HepG2 (cell line): Measurements from ENCODE around the gene TRPT1. TPM values are rescaled to one million over a fixed set of nuclear protein-coding genes. Genes with fewer than 3 reads are reported as not detected.

Experiments
- ISX ChIP-seq: sonication (generic); formaldehyde crosslinking; conservative IDR thresholded peaks from 2 replicates; pipeline ENCODE4 v1.5.0; 2020; ENCODE audit warnings: missing genetic modification reagents
- JUNB ChIP-seq: sonication (generic); formaldehyde crosslinking; IDR thresholded peaks from 2 replicates; pipeline ENCODE4 v1.8.0; 2022; ENCODE audit warnings: missing genetic modification reagents, mild to moderate bottlenecking, borderline replicate concordance
- MEF2D ChIP-seq: sonication (generic); formaldehyde crosslinking; IDR thresholded peaks from 2 replicates; pipeline ENCODE4 v1.5.1; 2020; ENCODE audit warnings: mild to moderate bottlenecking, missing genetic modification reagents
- PAX8 ChIP-seq: sonication (generic); formaldehyde crosslinking; IDR thresholded peaks from 2 replicates; pipeline ENCODE4 v1.8.0; 2022; ENCODE audit warnings: mild to moderate bottlenecking, missing genetic modification reagents, borderline replicate concordance
- STAG1 ChIP-seq: sonication (generic); formaldehyde crosslinking; IDR thresholded peaks from 2 replicates; pipeline ENCODE4 v1.4.0; 2020; ENCODE audit warnings: missing genetic modification reagents
- ZNF44 ChIP-seq: sonication (generic); formaldehyde crosslinking; IDR thresholded peaks from 2 replicates; pipeline ENCODE4 v1.5.1; 2020; ENCODE audit warnings: mild to moderate bottlenecking, missing genetic modification reagents
- polyA plus RNA-seq, 8 experiments: library from polyadenylated mRNA; depleted of rRNA in 3 of 8; stranded (reverse) in 7 of 8; unstranded in 1 of 8; fragments of >200 nt; fragmentation: Illumina TruSeq in 4 of 8; extraction: Trizol in 4 of 8; gene quantifications; 2 replicates each; pipeline versions ENCODE4 v1.2.1 to v1.2.3, GENCODE V29; 2011 to 2016; ENCODE audit warnings: low read depth in 4 of 8, missing spikeins in 1 of 8, mixed read lengths in 1 of 8; ENCODE audit not compliant: insufficient read depth in 1 of 8
- total RNA-seq, 5 experiments: library from RNA; depleted of rRNA; stranded (reverse); fragments of >200 nt; fragmentation: Illumina TruSeq; extraction: Trizol; gene quantifications; 2 replicates each; pipeline ENCODE4 v1.2.3, GENCODE V29; 2016; ENCODE audit warnings: low read depth in 1 of 5
- TF ChIP-seq, protein P1 (sequence below): sonication (generic); formaldehyde crosslinking; IDR thresholded peaks from 2 replicates; pipeline ENCODE4 v1.4.0; 2020; ENCODE audit warnings: missing genetic modification reagents
- TF ChIP-seq, protein P2 (sequence below): sonication (generic); formaldehyde crosslinking; conservative IDR thresholded peaks from 2 replicates; pipeline ENCODE4 v1.8.1; 2023; ENCODE audit warnings: missing genetic modification reagents
- TF ChIP-seq, protein P3 (sequence below): sonication (generic); formaldehyde crosslinking; IDR thresholded peaks from 2 replicates; pipeline ENCODE4 v1.8.0; 2022; ENCODE audit warnings: mild to moderate bottlenecking, missing genetic modification reagents, borderline replicate concordance
- TF ChIP-seq, protein P4 (sequence below): sonication (generic); formaldehyde crosslinking; IDR thresholded peaks from 2 replicates; pipeline ENCODE4 v1.4.0; 2020; ENCODE audit warnings: mild to moderate bottlenecking, missing genetic modification reagents
- TF ChIP-seq, protein P5 (sequence below): sonication (generic); formaldehyde crosslinking; conservative IDR thresholded peaks from 2 replicates; pipeline ENCODE4 v1.4.0; 2020; ENCODE audit warnings: missing genetic modification reagents
- TF ChIP-seq, protein P6 (sequence below): IDR thresholded peaks from 2 replicates; pipeline ENCODE4 v1.6.1; 2016; ENCODE audit warnings: missing compliant biosample characterization, missing genetic modification reagents, borderline replicate concordance

The TRPT1 gene
- total and polyA plus RNA-seq, 2 of the 13 experiments (the other 11 are each of a cell fraction or from before 2014, with no cell fraction given) = 24.8 to 40.7 TPM

DNA sequence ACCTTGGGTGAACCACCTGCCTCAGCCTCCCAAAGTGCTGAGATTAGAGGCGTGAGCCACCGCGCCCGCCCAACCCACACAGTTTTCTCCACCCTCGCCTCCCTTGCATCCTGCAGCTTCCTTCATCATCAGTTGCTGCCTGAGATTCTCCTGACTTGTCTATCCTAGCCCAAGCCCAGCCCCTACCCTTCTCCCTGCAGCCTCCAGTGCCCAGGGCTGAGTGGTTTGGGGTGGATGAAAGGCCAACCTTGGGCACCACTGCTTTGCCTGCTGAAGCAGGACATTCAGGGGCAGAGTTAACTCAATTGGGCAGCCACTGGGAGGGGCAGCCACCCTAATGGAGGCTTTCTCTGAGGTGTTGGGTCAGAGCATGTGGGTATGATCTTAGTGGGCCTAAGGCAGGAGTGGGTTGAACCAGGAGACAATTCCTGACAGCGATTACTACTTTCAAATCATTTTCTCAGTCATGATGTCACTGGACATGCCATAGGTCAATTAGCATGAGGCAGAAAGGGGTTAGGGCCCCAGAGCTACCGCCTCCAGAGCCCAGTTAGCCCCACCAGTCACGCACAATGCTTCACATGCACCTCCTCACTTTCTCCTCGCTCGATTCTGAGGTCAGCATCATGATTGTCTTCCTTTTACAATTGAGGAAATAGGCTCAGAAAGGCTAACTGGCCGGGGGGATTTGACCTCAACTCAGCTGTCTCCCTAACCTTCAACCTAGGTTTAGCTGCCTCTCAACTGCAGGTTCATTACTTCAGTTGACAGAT lies 13.9 kb upstream of the TRPT1 start (continued):
- TF ChIP-seq, protein P1, sequence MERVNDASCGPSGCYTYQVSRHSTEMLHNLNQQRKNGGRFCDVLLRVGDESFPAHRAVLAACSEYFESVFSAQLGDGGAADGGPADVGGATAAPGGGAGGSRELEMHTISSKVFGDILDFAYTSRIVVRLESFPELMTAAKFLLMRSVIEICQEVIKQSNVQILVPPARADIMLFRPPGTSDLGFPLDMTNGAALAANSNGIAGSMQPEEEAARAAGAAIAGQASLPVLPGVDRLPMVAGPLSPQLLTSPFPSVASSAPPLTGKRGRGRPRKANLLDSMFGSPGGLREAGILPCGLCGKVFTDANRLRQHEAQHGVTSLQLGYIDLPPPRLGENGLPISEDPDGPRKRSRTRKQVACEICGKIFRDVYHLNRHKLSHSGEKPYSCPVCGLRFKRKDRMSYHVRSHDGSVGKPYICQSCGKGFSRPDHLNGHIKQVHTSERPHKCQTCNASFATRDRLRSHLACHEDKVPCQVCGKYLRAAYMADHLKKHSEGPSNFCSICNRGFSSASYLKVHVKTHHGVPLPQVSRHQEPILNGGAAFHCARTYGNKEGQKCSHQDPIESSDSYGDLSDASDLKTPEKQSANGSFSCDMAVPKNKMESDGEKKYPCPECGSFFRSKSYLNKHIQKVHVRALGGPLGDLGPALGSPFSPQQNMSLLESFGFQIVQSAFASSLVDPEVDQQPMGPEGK (CRISPR knock-in tag) = no peak
- TF ChIP-seq PAX8 (CRISPR knock-in tag) (0 out of 2 replicates have a peak, but pooled peaks have one; percentile 47), ISX (CRISPR knock-in tag) (no peak), ZNF44 (CRISPR knock-in tag) (no peak), JUNB (CRISPR knock-in tag) (0 out of 2 replicates have a peak, but pooled peaks have one; percentile 12), STAG1 (CRISPR knock-in tag) (no peak), MEF2D (CRISPR knock-in tag) (no peak)
- TF ChIP-seq, protein P2, sequence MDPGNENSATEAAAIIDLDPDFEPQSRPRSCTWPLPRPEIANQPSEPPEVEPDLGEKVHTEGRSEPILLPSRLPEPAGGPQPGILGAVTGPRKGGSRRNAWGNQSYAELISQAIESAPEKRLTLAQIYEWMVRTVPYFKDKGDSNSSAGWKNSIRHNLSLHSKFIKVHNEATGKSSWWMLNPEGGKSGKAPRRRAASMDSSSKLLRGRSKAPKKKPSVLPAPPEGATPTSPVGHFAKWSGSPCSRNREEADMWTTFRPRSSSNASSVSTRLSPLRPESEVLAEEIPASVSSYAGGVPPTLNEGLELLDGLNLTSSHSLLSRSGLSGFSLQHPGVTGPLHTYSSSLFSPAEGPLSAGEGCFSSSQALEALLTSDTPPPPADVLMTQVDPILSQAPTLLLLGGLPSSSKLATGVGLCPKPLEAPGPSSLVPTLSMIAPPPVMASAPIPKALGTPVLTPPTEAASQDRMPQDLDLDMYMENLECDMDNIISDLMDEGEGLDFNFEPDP (CRISPR knock-in tag) = no peak
- TF ChIP-seq, protein P3, sequence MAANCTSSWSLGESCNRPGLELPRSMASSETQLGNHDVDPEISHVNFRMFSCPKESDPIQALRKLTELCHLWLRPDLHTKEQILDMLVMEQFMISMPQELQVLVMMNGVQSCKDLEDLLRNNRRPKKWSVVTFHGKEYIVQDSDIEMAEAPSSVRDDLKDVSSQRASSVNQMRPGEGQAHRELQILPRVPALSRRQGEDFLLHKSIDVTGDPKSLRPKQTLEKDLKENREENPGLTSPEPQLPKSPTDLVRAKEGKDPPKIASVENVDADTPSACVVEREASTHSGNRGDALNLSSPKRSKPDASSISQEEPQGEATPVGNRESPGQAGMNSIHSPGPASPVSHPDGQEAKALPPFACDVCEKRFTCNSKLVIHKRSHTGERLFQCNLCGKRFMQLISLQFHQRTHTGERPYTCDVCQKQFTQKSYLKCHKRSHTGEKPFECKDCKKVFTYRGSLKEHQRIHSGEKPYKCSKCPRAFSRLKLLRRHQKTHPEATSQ (CRISPR knock-in tag) = no peak
- TF ChIP-seq, protein P4, sequence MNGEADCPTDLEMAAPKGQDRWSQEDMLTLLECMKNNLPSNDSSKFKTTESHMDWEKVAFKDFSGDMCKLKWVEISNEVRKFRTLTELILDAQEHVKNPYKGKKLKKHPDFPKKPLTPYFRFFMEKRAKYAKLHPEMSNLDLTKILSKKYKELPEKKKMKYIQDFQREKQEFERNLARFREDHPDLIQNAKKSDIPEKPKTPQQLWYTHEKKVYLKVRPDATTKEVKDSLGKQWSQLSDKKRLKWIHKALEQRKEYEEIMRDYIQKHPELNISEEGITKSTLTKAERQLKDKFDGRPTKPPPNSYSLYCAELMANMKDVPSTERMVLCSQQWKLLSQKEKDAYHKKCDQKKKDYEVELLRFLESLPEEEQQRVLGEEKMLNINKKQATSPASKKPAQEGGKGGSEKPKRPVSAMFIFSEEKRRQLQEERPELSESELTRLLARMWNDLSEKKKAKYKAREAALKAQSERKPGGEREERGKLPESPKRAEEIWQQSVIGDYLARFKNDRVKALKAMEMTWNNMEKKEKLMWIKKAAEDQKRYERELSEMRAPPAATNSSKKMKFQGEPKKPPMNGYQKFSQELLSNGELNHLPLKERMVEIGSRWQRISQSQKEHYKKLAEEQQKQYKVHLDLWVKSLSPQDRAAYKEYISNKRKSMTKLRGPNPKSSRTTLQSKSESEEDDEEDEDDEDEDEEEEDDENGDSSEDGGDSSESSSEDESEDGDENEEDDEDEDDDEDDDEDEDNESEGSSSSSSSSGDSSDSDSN (CRISPR knock-in tag) = no peak
- TF ChIP-seq, protein P5, sequence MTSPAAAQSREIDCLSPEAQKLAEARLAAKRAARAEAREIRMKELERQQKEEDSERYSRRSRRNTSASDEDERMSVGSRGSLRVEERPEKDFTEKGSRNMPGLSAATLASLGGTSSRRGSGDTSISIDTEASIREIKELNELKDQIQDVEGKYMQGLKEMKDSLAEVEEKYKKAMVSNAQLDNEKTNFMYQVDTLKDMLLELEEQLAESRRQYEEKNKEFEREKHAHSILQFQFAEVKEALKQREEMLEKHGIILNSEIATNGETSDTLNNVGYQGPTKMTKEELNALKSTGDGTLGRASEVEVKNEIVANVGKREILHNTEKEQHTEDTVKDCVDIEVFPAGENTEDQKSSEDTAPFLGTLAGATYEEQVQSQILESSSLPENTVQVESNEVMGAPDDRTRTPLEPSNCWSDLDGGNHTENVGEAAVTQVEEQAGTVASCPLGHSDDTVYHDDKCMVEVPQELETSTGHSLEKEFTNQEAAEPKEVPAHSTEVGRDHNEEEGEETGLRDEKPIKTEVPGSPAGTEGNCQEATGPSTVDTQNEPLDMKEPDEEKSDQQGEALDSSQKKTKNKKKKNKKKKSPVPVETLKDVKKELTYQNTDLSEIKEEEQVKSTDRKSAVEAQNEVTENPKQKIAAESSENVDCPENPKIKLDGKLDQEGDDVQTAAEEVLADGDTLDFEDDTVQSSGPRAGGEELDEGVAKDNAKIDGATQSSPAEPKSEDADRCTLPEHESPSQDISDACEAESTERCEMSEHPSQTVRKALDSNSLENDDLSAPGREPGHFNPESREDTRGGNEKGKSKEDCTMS (CRISPR knock-in tag) = no peak
- TF ChIP-seq, protein P6, sequence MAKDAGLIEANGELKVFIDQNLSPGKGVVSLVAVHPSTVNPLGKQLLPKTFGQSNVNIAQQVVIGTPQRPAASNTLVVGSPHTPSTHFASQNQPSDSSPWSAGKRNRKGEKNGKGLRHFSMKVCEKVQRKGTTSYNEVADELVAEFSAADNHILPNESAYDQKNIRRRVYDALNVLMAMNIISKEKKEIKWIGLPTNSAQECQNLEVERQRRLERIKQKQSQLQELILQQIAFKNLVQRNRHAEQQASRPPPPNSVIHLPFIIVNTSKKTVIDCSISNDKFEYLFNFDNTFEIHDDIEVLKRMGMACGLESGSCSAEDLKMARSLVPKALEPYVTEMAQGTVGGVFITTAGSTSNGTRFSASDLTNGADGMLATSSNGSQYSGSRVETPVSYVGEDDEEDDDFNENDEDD = no peak
